HFFc6 (cell line): ENCODE data around the gene CAP2. TPM values are rescaled to one million over a fixed set of nuclear protein-coding genes. Genes with fewer than 3 reads are reported as not detected.
A peak's percentile ranks its signal among the peaks of the same experiment; 100 is the strongest.
"Not testable (repeated sequence)": the region's sequence is repeated elsewhere in the genome, so short reads cannot be mapped to it uniquely, and the experiment has no call there.

ENCODE experiments used
- DNase-seq: peaks from one replicate; pipeline ENCODE4 v3.0.0-alpha.2; 2018
- H3K27ac Mint-ChIP-seq: 2 replicates; pipeline ENCODE4 v1.8.0; 2020; ENCODE audit warnings: mild to moderate bottlenecking, mixed read lengths
- H3K27me3 Mint-ChIP-seq: 2 replicates; pipeline ENCODE4 v1.8.0; 2021; ENCODE audit warnings: mild to moderate bottlenecking, moderate library complexity, mixed read lengths; ENCODE audit not compliant: insufficient read depth
- H3K36me3 Mint-ChIP-seq: 2 replicates; pipeline ENCODE4 v1.8.0; 2021; ENCODE audit warnings: low read depth, mixed read lengths
- H3K4me1 Mint-ChIP-seq: 2 replicates; pipeline ENCODE4 v1.8.0; 2020; ENCODE audit warnings: low read depth, mixed read lengths
- H3K4me3 Mint-ChIP-seq: 2 replicates; pipeline ENCODE4 v1.8.0; 2020; ENCODE audit warnings: mild to moderate bottlenecking, moderate library complexity, mixed read lengths
- H3K9me3 Mint-ChIP-seq: 2 replicates; pipeline ENCODE4 v1.8.0; 2020; ENCODE audit warnings: mild to moderate bottlenecking, mixed read lengths
- CTCF ChIP-seq: fragments of 200-600 bp; sonication (generic); IDR thresholded peaks from 2 replicates; pipeline ENCODE4 v1.5.0; 2021; ENCODE audit warnings: antibody characterized with exemption, mild to moderate bottlenecking
- total RNA-seq, 6 experiments: library from RNA; stranded (reverse); fragmentation: NEBNext Ultra II Directional; extraction: Animal tissue kit (Norgen Biotek cat#: 25700); gene quantifications; 2 replicates in 1 of 6; 3 replicates in 5 of 6; pipeline ENCODE4 v1.2.3, GENCODE V29; 2021

The CAP2 gene
- total RNA-seq, 6 experiments from 2014 or later = 65.1 to 82.3 (median 67.9) TPM

GRCh38 chr6:17395112-17395511 is 1.7 kb downstream of the CAP2 start:
- peak overlapping the region; percentile 96 for H3K27ac Mint-ChIP-seq
- peak overlapping the region; percentile 98 for H3K4me3 Mint-ChIP-seq
- peaks cover 57% of the 10 kb centered on the region for H3K4me1 Mint-ChIP-seq
- TF ChIP-seq CTCF = no peak
- peaks cover 8% of the 10 kb centered on the region for H3K27me3 Mint-ChIP-seq
- H3K9me3 Mint-ChIP-seq = no peaks in the 10 kb centered on the region
- H3K36me3 Mint-ChIP-seq = peaks cover 41% of the 10 kb centered on the region
- DNase-seq = no peak

DNA sequence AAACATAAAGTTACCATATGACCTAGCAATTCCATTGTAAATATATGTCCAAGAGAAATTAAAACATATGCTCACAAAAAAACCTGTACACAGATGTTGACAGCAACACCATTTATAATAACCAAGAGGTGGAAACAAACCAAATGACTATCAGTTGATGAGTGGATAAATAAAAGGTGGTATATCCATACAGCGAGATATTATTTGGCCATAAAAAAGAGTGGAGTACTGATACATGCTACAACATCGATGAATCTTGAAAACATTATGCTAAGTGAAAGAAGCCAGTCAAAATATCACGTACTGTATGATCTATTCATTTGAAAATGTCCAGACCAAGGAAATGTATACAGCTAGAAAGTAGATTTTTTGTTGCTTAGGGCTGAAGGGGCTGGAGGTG is 2.9 kb downstream of the CAP2 start:
- peaks cover 8% of the 10 kb centered on the region for H3K27me3 Mint-ChIP-seq
- H3K4me1 Mint-ChIP-seq = peaks cover 57% of the 10 kb centered on the region
- H3K4me3 Mint-ChIP-seq = no peak overlapping the region
- TF ChIP-seq CTCF = no peak
- no peaks in the 10 kb centered on the region for H3K9me3 Mint-ChIP-seq
- H3K36me3 Mint-ChIP-seq = peaks cover 41% of the 10 kb centered on the region
- DNase-seq = no peak
- no peak overlapping the region for H3K27ac Mint-ChIP-seq

DNA sequence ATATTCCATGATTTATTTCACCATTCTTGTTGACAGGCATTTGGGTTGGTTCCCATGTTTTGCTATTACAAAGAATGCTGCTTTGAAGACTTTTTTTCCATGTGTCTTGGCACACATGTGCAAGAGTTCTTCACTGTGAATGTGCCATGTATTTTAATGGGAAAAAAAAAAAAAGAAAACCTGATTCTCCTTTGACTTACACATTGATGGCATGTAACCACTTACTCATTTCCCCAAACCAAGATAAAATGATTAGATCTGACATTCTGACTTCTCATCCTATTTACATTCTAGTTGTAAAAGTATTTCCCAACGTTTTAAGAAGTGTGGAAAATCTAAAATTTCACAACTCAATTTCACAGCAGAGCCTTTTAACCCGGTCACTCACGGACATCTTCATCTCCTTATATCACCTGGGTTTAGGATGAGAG is 4.4 kb downstream of the CAP2 start:
- DNase-seq = peak; percentile 29
- no peaks in the 10 kb centered on the region for H3K9me3 Mint-ChIP-seq
- peaks cover 8% of the 10 kb centered on the region for H3K27me3 Mint-ChIP-seq
- peak overlapping the region; percentile 44; the same call in 1 of the 2 replicates for H3K4me3 Mint-ChIP-seq
- H3K36me3 Mint-ChIP-seq = peaks cover 41% of the 10 kb centered on the region
- H3K4me1 Mint-ChIP-seq = peaks cover 52% of the 10 kb centered on the region
- H3K27ac Mint-ChIP-seq = peak overlapping the region; percentile 37; the same call in 1 of the 2 replicates
- TF ChIP-seq CTCF = no peak

DNA sequence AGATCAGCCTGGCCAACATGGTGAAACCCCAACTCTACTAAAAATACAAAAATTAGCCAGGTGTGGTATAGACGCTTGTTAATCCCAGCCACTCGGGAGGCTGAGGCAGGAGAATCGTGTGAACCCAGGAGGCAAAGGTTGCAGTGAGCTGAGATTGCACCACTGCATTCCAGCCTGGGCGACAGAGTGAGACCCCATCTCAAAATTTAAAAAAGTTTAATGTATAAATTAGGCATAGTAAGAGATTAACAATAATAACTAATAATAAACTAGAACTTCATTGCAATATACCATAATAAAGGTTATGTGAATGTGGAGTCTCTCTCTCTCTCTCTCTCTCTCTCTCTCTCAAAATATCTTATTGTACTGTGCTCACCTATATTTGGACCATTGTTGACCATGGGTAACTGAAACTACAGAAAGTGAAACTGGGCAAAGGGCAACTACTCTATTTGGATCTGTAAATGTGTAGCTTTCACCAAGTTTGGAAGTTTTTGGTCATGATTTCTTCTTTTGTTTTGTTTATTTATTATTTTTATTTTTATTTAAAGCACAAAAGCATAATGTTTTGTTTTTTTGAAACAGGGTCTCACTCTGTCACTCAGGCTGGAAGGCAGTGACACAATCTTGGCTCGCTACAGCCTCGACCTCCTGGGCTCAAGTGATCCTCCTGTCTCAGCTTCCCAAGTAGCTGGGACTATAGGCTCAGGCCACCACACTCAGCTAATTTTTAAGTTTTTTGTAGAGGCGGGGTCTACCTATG is 12.0 kb downstream of the CAP2 start:
- H3K4me3 Mint-ChIP-seq, H3K27me3 Mint-ChIP-seq: not testable (repeated sequence)
- H3K4me1 Mint-ChIP-seq = peaks cover 28% of the 10 kb centered on the region

DNA sequence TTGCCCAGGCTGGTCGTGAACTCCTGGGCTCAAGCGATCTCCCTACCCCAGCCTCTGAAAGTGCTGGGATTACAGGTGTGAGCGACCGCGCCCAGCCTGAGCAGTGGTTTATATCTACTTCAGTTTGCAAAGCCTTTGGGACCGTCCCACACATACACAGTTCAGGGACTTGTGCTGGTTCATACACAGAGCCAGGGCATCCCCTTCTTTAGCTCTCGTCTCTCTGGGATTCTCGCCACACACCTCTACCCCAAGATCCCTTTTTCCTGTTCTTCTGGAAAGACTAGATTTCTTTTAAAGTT is 12.5 kb downstream of the CAP2 start:
- Mint-ChIP-seq H3K27me3 (no peaks in the 10 kb centered on the region), H3K27ac (peak overlapping the region; percentile 49), H3K4me3 (no peak overlapping the region), H3K36me3 (peaks cover 34% of the 10 kb centered on the region), H3K9me3 (peaks cover 9% of the 10 kb centered on the region; the same call in 1 of the 2 replicates), H3K4me1 (peaks cover 27% of the 10 kb centered on the region)
- TF ChIP-seq CTCF = no peak
- no peak for DNase-seq

More for the DNA sequence above, 12.0 kb downstream of the CAP2 start:
- not testable (repeated sequence) for DNase-seq, H3K9me3 Mint-ChIP-seq, H3K27ac Mint-ChIP-seq
- H3K36me3 Mint-ChIP-seq = peaks cover 29% of the 10 kb centered on the region

DNA sequence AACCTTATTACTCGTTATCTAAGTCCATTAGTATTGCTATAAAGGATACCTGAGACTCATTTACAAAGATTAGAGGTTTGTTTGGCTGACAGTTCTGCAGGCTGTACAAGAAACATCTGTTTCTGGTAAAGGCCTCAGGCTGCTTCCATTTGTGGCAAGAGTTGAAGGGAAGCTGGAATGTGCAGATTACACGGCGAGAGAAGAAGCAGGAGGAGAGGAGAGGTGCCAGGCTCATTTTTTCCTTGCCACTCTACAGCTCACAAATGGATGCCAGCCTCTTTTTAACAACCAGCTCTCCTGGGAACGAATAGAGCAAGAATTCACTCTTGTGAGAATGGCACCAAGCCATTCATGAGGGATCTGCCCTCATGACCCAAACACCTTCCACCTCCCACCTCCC is 14.7 kb downstream of the CAP2 start:
- H3K4me3 Mint-ChIP-seq = no peak overlapping the region
- DNase-seq = no peak
- peaks cover 40% of the 10 kb centered on the region for H3K4me1 Mint-ChIP-seq
- no peak for TF ChIP-seq CTCF
- H3K27me3 Mint-ChIP-seq = no peaks in the 10 kb centered on the region
- H3K27ac Mint-ChIP-seq = 0 out of 2 replicates have a peak overlapping the region, but pooled peaks have one; percentile 10
- H3K9me3 Mint-ChIP-seq = peaks cover 11% of the 10 kb centered on the region; the same call in 1 of the 2 replicates
- H3K36me3 Mint-ChIP-seq = peaks cover 41% of the 10 kb centered on the region
